Activated T-cell treated with anti-CD3 and anti-CD28 coated beads for 4 hours (primary cell): ENCODE results near the gene EIF4G3.
"Not testable (repeated sequence)": the region's sequence is repeated elsewhere in the genome, so short reads cannot be mapped to it uniquely, and the experiment has no call there.

Experiments
- DNase-seq: peaks from one replicate; pipeline ENCODE4 v3.0.0-alpha.2; 2020

The EIF4G3 gene, protein sequence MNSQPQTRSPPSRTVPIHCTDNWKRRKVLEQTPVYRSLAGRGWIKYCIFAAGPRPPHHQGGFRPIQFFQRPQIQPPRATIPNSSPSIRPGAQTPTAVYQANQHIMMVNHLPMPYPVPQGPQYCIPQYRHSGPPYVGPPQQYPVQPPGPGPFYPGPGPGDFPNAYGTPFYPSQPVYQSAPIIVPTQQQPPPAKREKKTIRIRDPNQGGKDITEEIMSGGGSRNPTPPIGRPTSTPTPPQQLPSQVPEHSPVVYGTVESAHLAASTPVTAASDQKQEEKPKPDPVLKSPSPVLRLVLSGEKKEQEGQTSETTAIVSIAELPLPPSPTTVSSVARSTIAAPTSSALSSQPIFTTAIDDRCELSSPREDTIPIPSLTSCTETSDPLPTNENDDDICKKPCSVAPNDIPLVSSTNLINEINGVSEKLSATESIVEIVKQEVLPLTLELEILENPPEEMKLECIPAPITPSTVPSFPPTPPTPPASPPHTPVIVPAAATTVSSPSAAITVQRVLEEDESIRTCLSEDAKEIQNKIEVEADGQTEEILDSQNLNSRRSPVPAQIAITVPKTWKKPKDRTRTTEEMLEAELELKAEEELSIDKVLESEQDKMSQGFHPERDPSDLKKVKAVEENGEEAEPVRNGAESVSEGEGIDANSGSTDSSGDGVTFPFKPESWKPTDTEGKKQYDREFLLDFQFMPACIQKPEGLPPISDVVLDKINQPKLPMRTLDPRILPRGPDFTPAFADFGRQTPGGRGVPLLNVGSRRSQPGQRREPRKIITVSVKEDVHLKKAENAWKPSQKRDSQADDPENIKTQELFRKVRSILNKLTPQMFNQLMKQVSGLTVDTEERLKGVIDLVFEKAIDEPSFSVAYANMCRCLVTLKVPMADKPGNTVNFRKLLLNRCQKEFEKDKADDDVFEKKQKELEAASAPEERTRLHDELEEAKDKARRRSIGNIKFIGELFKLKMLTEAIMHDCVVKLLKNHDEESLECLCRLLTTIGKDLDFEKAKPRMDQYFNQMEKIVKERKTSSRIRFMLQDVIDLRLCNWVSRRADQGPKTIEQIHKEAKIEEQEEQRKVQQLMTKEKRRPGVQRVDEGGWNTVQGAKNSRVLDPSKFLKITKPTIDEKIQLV (N-terminal part only)

GRCh38 chr1:21176586-21177555 lies at the start of gene EIF4G3:
TSS of gene EIF4G3 (minus strand) at chr1:21176897. CDS start at chr1:21002742, 174,155 bp downstream.
- DNase-seq: peak; percentile 99

DNA sequence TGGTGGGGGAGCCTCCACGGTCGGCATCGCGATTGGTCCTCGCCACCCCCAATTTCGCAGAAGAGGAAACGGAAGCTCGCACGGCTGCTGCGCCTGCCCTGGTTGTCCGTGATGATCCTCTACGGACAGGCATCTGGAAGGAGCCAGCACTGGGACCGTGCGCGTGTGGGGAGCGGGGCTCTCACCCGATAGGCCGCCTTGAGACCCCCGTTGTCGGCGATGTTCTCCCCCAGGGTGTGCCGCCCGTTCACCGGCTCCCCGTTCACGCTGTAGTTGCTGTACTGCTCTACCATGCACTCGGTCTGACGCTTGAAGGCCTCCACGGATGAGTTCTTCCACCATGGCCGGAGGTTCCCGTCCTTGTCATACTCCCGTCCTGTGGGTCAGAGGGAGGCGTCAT lies 48.4 kb upstream of the EIF4G3 start:
- DNase-seq: no peak

- no peak for DNase-seq
Measured at GRCh38 chr1:21220815-21221214, 44.1 kb upstream of the EIF4G3 start.

DNA sequence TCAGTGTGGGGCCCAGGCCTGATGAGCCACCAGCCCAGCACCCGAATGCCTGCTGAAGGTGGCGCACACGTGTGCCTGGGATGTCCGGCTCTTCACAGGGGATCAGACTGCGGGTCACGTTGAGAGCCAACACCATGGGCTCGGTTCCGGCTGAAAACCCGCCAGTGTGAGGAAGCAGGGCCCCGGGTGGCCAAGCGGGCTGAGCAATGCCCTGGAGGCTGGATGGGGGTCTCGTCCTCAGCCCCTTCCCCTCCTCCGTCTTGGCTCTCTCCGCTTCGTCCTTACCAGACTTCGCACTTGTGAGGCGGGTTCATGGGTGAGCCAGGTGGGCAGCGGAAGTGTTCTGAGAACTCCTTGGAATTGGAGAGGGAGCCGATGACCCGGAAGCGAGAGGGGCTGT lies 43.0 kb upstream of the EIF4G3 start:
- DNase-seq: no peak

- peak; percentile 12 for DNase-seq
Measured at GRCh38 chr1:21217812-21218596, 41.3 kb upstream of the EIF4G3 start.

DNA sequence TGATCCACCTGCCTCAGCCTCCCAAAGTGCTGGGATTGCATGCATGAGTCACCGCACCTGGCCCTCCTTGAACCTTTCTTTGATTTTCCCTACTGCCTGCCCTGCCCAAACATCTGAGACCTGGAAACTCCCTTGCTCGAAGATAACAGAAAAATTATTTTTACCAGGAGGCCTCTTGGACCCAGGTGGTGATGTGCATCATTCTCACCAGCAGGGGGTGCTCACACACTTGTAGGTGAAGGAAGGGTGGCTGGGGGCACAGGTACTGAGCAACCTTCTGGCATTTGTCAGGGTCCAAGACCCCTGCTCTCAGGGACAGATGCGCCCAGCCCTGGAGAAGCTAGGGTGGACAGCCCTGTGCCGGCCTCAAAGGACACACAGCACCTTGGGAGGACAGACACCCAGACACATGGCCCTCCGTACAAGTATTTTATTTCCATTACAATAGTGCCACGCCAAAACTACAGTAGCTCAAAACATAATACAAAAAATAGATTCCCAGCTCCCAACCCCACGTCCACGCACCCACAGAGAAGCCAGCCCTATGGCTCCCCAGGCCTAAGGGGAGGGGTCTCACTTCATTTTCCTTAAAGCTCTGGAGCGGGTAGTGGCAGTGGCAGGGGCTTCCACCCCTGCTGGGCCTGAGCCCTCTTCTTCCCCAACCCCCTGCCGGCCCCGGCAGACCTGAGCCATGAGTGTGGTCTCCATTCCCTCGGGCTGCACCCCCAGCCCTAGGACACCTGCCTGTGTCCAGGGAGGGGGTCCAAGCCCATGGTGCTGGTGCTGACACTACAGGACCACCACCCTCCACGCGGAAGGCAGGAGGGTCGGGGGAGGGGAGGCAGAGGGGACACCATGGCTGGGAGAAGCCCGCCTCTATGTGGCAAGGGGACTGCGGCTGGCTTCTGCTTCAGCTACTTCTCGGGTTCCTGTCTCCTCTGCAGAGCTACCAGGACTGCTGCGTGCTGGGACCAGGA lies 40.4 kb upstream of the EIF4G3 start:
- DNase-seq: peak; percentile 58

DNA sequence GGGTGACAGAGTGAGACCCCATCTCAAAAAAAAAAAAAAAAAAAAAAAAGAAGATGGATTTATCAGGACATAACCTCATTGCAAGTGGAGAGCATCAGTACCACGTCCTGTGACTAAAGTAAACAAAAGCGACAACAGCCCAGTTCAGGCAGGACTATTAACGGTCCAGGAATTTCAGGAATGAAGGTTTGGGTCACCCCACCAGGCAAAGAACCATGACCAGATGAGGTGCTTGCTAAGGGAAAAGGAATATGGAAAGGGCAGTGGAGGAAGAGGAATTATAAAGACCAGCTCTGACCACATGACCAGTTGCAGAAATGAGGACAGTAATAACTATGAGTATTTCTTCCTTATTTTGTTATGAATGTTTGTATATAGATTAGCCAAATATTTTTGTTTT lies 35.4 kb upstream of the EIF4G3 start:
- no peak for DNase-seq

GRCh38 chr1:21208137-21208700 lies 31.5 kb upstream of the EIF4G3 start:
- not testable (repeated sequence) for DNase-seq

DNA sequence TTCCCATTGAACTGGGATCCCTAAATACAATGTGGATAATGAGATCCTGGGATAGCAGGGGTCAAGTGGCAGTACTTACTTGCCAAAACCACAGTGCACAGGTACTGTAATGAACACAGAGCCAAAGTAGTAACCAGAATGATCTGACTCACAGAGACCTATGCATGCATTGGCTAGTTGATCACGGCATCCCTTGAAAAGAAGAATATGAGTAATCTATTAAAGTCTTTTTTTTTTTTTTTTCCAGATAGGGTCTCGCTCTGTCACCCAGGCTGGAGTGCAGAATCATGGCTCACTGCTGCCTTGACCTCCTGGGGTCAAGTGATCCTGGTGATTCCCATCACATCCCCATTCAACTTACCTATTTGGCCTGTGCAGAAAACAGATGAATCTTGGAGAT lies 29.4 kb upstream of the EIF4G3 start:
- DNase-seq: no peak

DNA sequence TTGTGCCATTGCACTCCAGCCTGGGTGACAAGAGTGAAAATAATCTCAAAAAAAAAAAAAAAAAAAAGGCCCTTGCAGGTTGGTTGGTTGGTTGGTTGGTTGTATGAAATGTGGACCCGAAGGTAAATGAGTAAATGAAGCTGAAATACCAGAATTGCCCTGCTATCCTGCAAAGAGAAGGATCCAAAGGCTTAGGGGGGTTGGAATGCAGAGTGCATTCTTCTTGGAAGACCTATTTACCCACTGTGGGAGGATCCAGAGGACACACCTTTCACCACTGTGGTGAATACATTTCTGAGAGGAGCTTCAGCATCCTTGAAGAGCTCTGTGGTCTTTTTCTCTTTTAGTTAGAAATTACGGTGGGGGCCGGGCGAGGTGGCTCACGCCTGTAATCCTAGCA lies 28.7 kb upstream of the EIF4G3 start:
- no peak for DNase-seq

DNA sequence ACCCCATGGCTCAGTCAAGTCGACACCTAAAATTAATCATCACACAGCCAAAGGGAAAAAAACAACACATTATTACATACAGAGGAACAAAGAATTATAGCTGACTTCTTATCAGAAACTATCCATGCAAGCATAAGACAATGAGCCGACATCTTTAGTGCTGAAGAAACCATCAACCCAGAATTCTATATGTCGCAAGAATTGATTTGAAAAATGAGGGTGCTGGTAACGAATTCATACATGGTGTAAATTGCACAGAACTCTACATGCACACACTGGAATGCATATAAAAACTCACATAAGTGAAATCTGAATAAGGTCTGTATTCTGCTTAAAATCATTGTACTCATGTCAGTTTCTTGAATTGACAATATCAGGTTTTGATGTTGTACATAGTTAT lies 25.0 kb upstream of the EIF4G3 start:
- DNase-seq: no peak

DNA sequence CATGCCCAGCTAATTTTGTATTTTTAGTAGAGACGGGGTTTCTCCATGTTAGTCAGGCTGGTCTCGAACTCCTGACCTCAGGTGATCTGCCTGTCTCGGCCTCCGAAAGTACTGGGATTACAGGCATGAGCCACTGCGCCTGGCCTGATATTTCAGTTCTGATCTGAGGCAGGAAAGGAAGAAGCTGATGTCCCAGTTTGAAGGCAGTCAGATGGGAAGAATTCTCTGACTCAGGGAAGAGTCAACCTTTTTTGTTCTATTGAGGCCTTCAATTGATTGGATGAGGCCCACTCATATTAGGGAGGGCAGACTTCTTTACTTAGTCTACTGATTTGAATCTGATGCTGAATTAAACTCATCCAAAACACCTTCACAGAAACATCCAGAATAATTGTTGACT lies 24.5 kb upstream of the EIF4G3 start:
- DNase-seq: not testable (repeated sequence)

- no peak for DNase-seq
Measured at GRCh38 chr1:21200767-21201166, 24.1 kb upstream of the EIF4G3 start.

DNA sequence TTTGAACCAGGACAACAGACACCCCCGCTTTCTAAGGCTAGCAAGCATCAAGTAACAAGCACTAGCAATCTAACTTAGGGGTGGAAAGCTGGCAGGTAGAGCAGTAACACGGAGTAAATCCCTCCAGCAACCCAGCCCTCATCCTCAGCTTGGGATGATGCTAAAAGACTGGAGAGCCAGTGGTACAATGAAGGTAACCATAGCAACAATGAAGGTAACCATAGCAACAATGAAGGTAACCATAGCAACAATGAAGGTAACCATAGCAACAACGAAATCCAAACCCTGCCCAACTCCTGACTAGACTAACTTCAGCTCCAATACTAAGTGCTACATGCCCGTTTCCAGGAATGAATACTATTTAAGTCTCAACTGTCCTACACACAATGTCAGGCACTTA lies 22.2 kb upstream of the EIF4G3 start:
- DNase-seq: no peak

GRCh38 chr1:21192871-21193270 lies 16.2 kb upstream of the EIF4G3 start:
- no peak for DNase-seq

DNA sequence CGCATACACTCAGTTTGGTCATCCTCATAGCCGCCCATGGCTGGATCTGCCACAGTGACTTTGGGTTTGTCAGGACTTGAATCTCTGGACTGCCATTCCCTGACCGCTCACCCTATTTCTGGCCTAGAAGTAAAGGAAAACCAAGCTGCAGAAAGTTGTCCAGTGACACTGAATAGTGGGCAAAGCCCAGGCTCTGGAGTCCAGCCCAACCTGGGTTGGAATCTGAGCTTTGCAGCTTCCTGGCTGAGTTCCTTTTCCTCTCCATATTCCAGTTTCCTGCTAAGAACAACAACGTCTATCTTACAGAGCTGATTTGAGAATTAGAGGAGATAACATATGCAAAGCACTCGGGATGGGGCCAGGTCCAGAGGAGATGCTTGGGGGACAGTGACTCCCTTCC lies 15.6 kb upstream of the EIF4G3 start:
- no peak for DNase-seq

DNA sequence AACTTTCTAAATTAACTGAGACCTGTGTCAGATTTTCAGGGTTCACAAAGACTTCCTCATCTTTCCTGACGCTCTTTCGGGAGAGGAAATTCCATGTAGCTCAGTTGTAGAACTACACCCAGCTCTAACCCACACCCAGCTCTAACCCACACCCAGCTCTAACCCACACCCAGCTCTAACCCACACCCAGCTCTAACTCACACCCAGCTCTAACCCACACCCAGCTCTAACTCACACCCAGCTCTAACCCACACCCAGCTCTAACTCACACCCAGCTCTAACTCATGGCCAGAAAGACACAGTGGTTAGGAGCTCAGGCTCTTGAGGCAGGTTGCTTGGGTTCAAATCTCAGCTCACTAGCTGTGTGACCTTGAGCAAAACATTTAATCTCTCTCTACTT lies 14.1 kb upstream of the EIF4G3 start:
- not testable (repeated sequence) for DNase-seq

DNA sequence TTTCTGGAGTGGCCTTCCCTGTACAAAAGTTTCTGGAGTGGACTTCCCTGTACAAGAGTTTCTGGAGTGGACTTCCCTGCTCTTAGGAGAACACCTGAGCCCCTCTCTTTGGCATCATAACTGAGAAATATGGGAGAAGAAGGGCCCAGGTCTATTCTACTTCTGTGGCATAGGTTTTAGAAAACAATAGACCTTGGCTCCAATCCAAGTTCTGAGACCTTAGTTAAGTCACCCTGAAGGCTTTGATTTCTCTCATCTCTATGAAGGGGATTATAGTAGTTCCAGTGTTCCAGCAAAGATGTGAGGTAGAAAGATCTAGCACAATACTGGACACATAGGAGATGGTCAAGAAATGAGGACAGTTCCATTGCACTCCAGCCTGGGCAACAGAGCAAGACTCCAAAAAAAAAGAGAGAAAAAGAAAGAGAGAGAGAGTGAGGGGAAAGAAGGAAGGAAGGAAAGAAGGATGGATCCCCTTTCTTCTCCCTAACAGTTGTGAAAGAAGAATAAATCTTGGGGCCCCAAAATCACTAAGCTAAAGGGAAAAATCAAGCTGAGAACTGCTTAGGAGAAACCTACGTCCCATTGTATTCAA lies 13.3 kb upstream of the EIF4G3 start:
- no peak for DNase-seq

DNA sequence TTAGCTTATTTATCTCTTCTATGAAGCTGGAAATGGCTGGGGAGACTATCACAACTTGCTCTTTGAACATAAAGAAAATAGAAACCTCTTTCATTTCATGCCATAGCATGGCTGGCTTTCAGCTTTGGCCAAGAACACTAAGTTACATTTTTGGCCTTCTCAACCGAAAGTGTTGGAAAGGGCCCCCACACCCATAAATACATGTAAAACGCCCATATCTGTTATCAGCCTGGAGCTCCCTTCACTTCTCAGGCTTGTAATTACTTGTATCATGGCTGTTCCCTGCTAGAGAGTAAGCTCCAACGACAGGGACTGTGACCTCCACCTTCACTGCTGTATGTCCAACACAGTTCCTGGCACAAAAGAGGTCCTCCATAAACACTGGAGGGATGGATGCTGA lies 12.7 kb upstream of the EIF4G3 start:
- no peak for DNase-seq
